T47D (cell line): ENCODE data around the gene ZNF804A.

Experiments
- DNase-seq, 2 experiments: peaks; one replicate each; pipeline versions ENCODE4 v3.0.0 to v3.0.0-alpha.2; 2011 to 2012; ENCODE audit warnings: low read depth in 1 of 2, low spot score in 1 of 2
- JUND ChIP-seq: IDR thresholded peaks from 2 replicates; pipeline ENCODE4 v1.6.1; 2012; ENCODE audit warnings: low read depth
- in situ Hi-C: cut with HindIII; loops from 2 replicates; pipeline ENCODE4 v1.10.0; 2016; ENCODE audit warnings: low sequenced_read_pairs, low pct_unique_long_range_greater_than_20kb

ZNF804A gene

DNA sequence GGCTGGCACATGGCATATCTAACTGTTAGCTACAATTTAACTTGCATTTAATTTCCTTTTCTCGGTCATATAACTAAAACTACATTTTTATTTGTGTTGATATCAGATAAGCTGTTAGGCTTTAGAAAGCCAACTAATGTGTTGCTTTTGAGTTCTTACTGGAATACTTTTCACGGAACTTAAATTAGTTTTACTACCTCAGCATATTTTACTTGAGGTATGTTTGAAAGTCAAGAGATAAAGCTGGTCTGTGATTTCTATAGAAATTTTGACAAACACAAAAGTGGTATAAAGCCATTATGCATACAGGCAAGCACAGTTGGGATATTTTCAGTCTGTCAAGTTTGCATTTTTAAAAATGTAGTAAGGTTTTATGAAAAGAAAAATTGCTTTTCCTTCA, 162.6 kb downstream of the ZNF804A start:
- in situ Hi-C loops = no loop called here
- DNase-seq = no peak
- no peak for TF ChIP-seq JUND

- in situ Hi-C loops = no loop called here
- no peak for DNase-seq
- no peak for TF ChIP-seq JUND
Measured at GRCh38 chr2:184765112-184765895, 167.0 kb downstream of the ZNF804A start.

DNA sequence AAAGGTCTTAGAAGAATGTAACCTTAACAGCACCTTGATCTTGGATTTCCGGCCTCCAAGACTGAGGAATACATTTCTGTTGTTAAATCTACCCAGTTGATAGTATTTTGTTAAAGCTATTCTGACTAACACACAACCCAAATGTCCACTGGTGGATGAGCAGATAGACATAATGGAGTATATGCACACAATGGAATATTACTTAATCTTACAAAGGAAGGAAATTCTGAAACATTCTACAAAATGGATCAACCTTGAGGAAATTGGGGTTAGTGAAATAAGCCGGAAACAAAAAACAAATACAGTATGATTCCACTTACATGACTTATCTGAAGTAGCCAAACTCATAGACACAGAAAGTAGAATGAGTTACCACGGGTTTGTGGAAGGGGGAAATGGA, 168.7 kb downstream of the ZNF804A start:
- TF ChIP-seq JUND = no peak
- in situ Hi-C loops = no loop called here
- DNase-seq = no peak

DNA sequence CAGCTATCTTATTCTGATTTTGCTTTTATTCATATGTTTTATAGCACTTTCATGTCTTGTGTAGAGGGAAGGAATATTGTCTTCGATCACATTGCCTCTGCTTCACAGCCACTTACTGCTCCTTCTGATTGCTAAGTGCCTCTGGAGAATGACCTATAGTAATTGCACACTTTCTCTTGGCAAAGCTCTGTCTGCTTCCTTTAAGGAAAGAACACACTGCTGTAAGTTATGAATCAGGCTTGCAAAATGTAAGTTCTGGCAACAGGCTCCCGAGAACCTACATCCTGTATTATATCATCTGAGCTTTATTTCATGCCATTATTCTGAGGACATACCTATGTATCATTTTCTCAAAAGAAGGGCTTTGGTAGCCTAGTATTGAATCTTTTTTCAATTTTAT, 170.7 kb downstream of the ZNF804A start:
- in situ Hi-C loops = no loop called here
- DNase-seq = no peak

DNA sequence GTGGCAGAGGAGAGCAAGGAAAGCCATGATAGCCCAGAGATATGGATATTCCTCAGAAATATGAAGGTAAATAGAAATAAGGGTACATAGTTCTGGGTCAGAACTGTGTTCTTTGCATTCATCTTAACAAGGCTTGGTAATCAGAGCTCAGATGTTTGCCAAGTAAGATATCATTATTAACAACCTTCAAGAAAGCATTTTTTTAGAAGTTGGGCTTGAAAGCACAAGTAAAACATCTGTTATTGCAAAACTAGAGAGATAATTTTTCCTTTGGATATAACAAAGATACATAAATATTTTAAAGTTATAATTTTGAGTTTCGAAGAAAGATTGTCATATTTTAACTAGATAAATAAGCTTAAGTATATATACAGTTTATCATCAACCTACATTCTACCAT, 171.4 kb downstream of the ZNF804A start:
- in situ Hi-C loops = no loop called here
- DNase-seq = no peak
- no peak for TF ChIP-seq JUND

More for the DNA sequence above, 170.7 kb downstream of the ZNF804A start:
- no peak for TF ChIP-seq JUND

GRCh38 chr2:184779777-184780176, 181.4 kb downstream of the ZNF804A start:
- in situ Hi-C loops = no loop called here
- no peak for DNase-seq
- no peak for TF ChIP-seq JUND

GRCh38 chr2:184780384-184780783, 182.1 kb downstream of the ZNF804A start:
- in situ Hi-C loops = no loop called here
- DNase-seq = no peak
- no peak for TF ChIP-seq JUND

DNA sequence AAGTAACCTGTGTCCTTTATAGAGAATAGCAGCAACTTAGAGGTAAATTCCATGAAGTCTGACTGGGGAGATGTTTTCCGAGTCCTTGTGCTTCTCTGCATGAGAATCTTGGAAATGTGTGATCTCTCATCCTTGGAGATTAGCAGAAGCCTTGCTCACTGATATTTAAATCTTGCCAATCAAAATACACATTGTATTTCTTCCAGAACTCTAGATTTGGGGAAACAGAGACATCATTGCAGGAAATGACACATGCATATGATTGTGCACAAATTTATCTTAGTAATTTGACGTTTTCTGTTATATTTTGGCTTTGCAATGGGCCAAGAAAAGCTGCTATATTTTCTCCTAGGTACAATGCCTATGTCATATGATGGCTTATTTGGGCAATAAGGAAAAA, 182.6 kb downstream of the ZNF804A start:
- DNase-seq = no peak
- in situ Hi-C loops = no loop called here
- TF ChIP-seq JUND = no peak

DNA sequence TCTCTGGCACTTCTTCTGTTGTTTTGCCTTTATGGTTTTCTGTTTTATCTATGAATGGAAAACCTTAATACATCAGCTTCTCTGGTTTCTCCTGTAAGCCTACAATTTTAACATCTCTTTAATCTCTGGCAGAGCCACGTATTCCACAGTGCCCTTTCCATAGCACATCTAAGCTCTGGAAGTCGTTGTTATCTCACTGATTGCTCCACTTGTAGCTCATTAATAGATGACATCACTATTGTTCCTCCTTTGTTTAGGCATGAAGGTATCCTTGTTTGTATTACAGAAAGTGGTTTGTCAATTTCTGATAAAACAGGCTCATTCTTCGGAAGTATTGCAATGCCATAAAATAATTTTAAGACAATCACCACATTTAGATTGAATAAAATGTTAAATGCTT, 185.2 kb downstream of the ZNF804A start:
- no peak for DNase-seq
- in situ Hi-C loops = no loop called here

GRCh38 chr2:184793176-184793575, 194.8 kb downstream of the ZNF804A start:
- no peak for TF ChIP-seq JUND
- no peak for DNase-seq
- in situ Hi-C loops = no loop called here

More for the DNA sequence above, 185.2 kb downstream of the ZNF804A start:
- no peak for TF ChIP-seq JUND

DNA sequence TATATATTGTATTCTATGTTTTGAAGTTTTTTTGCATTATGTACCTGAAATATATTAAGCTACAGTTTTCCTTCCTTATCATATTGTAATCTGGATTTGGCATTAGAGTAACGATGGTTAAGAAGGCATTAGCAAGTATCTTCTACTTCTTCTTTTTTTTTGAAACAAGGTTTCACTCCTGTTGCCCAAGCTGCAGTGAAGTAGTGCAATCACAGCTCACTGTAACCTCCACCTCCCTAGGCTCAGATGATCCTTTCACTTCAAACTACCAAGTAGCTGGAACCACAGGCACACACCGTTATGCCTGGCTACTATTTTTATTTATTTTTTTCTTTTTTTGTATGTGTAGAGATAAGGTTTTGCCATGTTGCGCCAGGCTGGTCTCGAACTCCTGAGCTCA, 201.1 kb downstream of the ZNF804A start:
- DNase-seq = no peak
- no peak for TF ChIP-seq JUND
- in situ Hi-C loops = no loop called here

DNA sequence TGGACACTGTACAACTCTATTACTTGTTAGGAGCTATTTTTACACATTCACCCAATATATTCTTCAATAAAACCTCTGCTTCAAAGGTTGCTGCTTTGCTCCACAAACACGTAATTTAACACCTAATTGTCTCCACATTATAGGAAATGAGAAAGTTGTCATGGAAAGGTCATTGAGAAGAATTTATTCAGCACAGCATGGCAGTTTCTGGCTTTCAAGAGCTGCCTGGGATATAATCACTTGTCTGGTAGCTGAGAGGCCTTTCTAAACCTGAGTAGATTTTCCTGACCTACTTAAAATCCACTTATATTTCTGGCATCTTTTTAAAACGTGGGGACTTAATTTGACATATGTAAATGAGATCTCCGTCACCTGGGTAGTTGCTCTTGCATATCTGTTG, 216.1 kb downstream of the ZNF804A start:
- TF ChIP-seq JUND = no peak
- in situ Hi-C loops = no loop called here
- no peak for DNase-seq

DNA sequence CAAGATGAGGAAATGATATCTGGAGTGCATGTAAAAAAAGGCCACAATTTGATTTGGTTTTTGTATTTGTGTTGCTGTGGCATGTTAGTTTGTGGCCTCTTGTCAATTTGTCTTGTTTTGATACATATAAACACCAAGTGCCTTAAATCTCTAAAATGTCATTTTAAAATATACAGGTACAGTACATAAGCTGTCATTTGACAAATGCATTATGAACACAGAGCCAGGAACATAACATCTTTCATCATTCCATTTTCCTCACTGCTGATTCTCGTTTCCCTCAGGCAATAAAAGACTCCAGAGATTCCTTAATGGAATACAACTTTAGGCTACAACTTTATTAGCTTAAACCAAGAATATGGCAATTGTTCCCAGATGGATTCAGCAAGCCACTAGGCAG, 217.5 kb downstream of the ZNF804A start:
- no peak for DNase-seq
- TF ChIP-seq JUND = no peak
- in situ Hi-C loops = no loop called here

GRCh38 chr2:184824597-184824996, 226.3 kb downstream of the ZNF804A start:
- in situ Hi-C loops = no loop called here
- TF ChIP-seq JUND = no peak
- DNase-seq = no peak

DNA sequence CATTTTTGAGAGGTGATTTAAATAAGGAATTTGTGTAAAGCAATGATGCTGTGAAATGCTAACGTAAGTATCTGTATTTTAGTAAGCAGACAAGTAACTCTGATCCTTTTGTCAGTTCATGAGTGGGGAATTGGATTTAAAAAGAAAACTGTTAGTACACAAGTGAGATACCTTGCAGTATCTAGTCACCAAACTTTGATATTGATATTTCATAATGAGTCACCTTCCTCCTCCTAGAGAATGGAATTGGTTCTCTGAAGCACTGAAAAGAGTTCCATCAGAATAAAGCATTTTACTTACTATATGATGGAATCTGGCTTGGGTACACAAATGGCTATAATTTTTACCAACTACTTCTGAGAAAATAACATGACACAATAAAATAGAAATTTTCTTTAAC, 232.2 kb downstream of the ZNF804A start:
- no peak for TF ChIP-seq JUND
- in situ Hi-C loops = no loop called here
- no peak for DNase-seq
